ENCODE results near the gene RAB11FIP4.
A peak's percentile ranks its signal among the peaks of the same experiment; 100 is the strongest.
"Not testable (repeated sequence)": the region's sequence is repeated elsewhere in the genome, so short reads cannot be mapped to it uniquely, and the experiment has no call there.

RAB11FIP4 gene, protein sequence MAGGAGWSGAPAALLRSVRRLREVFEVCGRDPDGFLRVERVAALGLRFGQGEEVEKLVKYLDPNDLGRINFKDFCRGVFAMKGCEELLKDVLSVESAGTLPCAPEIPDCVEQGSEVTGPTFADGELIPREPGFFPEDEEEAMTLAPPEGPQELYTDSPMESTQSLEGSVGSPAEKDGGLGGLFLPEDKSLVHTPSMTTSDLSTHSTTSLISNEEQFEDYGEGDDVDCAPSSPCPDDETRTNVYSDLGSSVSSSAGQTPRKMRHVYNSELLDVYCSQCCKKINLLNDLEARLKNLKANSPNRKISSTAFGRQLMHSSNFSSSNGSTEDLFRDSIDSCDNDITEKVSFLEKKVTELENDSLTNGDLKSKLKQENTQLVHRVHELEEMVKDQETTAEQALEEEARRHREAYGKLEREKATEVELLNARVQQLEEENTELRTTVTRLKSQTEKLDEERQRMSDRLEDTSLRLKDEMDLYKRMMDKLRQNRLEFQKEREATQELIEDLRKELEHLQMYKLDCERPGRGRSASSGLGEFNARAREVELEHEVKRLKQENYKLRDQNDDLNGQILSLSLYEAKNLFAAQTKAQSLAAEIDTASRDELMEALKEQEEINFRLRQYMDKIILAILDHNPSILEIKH

DNA sequence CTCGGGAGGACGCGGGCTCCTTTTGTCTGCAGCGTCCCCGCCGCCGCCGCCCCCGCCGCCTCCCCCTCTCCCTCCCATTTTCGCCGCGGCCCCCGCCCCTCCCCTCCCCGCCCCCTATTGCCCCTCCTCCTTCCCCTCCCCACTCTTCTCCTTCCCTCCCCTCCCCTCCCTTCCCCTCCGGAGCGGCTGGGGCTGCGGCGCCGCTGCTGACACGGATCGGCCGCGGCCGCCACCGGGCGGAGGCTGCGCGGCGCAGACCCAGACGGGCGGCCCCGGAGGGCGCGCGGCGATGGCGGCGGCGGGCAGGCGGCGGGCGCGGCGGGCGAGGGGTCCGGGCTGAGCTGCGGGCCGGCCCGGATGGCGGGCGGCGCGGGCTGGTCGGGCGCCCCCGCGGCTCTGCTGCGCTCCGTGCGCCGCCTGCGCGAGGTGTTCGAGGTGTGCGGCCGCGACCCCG lies at the start of gene RAB11FIP4:
Gene RAB11FIP4 (plus strand): TSS at position 180 of the 454 bp plus-strand sequence. CDS start 178 bp downstream, at position 358.
- FAIRE-seq = no peak

DNA sequence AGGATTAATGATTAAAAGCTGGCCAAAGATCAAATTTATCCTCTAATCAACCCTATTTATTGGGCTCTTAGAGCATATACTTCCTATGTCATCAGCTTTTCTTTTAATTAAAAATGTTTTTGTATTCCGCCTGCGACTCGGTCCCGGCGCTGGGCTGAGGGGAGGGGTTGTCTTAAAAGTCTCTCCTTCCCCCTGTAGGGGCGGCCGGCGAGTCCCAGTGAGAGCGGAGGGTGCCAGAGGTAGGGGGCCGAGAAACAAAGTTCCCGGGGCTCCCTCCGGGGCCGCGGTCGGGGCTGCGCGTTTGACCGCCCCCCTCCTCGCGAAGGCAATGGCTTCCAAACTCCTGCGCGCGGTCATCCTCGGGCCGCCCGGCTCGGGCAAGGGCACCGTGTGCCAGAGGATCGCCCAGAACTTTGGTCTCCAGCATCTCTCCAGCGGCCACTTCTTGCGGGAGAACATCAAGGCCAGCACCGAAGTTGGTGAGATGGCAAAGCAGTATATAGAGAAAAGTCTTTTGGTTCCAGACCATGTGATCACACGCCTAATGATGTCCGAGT lies 46.2 kb upstream of the RAB11FIP4 start:
- not testable (repeated sequence) for FAIRE-seq

DNA sequence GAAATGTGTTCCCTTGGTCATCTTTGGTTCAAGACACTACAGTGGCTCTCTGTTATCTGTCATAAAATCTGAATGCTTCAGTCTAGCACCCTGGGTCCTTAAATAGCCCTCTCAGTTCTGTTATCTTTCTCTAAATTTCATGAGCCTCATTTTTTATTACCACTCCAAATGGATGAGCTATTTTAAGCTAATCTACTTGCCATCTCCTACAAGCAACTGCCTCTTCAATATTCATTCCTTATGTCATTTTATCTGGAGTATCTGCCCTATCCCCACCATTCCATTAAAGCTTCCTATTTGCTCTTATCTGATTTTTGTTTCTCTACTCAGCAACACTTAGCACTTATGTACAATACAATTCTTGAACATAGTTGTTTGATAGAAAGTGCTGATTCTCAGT lies 42.0 kb upstream of the RAB11FIP4 start:
- FAIRE-seq = no peak

DNA sequence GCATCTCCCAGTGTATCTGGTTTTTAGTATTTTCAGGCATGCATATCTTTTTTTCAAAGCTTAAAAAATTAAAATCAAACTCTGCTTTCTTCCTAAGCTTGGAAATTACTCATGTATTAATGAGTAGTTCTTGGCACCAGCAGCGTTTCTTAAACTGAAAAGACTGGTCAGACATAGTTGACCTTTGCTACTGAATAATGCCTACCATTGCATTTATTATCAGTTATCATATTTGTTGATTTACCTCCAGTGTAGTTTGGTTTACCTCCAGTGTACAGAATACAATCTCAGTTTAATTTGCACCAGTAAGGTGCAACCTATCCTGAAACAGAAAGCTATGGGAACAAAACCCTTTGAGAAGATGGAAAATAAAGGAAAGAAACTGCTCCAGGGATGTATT lies 35.5 kb upstream of the RAB11FIP4 start:
- FAIRE-seq = no peak

DNA sequence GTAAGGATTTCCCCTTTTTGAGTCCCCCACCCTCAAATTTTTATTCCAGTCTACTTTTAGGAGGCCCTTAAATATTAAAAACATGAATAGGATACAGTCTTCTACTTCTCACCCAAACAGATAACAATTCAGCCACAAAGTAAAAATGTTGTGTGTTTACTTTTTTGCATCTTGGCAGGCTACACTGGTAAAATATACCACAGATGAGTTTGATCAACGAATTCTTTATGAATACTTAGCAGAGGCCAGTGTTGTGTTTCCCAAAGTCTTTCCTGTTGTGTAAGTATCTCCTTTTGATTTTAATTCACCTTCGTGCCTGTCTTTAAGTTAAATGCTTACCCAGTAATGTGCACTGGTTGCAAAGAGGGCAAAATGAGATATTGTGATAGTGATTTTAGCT lies 34.4 kb upstream of the RAB11FIP4 start:
- FAIRE-seq = no peak

DNA sequence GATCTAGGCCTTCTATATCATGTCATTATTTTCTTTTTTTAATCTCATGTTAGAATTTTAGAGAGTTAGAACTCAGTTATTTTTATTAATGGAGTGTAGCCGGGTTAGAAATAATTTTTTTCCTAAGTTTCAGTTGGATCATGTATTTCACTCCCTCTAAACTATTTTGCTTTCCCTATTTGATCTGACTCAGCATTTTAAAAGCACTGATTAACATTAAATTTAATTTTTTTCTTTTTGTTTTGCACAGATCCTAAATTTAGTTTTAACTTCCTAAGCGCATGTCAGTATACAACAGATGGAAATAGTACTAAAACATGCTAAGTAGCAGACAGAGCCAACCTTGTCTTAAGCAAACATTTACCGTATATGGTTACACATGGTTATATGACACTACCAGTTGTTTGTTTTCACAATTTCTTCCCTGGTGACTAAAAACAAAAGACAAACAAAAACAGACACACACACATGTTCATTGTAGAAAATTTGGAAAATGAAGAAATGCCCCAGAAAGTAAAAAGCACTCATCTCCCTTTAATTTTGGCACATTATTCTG lies 33.6 kb upstream of the RAB11FIP4 start:
- peak; percentile 66 for FAIRE-seq

DNA sequence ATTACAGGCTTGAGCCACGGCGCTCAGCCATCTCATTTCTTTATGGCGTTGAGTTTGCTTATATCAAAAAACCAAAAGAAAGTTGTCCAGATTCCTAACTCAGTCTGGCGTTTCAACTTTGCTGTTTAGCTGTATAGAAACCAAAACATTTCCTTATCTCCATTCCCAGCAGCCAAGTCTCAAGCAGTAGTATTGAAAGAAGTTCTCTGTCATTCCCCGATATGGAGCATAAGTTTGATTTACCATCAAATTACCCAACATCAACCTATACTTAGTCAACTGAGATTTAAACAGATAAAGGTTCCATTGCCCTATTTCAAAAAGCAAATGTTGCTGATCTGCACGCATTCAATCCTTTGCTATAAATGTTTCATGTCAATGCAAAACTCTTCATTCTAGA lies 27.5 kb upstream of the RAB11FIP4 start:
- FAIRE-seq = no peak

DNA sequence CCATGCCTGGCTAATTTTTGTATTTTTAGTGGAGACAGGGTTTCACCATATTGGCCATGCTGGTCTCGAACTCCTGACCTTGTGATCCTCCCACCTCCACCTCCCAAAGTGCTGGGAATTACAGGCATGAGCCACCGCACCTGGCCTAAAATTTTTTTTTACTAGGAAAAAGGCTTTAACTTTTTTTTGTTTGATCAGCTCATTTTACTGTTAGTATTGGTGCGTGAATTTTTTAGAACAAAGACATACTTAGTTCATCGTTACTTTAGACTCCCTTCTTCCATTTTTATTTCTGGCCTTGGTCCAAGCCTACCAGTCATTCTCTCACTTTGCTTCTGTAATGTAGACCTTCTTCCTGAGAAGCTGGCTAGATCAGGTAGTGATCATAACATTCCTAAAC lies 25.4 kb upstream of the RAB11FIP4 start:
- no peak for FAIRE-seq

DNA sequence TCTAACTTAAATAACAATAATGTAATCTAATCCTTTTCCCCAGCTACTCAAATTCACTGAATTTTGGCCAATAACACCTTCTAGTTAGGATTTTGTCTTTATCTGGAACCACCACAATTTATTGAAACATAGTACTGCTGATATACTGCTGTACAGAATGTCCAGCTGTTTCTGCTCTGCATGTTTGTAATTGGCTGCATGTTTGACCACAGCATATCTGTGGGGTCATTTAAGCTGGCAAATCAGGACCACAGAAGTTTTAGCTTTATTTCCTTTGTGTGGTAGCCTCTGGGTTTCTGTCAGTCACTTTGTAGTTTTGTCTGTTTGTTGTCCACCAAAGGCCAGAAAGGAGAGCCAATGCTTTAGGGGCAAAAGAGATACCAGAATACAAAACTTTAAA lies 22.2 kb upstream of the RAB11FIP4 start:
- FAIRE-seq = no peak

DNA sequence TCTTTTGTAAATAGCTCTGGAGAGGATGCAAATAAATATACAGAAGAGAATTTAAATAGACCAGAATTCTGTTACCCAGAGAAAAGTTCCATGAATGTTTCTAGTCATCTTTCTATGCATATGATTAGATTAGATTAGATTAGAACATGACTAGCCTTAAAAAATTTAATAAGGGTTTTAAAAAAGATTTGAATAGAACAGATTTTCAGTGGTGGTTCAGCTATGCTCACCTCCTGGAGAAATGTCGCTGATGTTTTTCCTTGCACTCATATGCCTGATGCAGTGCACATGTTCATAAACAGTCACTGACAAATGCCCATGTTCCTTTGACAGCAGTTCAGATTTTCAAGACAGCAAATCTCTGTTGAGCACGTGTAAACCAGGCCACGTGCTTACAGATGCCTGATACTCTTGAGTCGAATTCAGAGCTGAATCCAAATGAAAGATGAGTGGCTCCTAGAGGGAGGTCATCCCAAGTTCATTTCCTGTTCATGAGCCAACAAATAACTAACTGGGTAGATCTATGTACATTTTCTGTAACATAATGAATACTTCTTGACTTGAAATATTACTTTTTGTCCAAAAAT lies 19.9 kb upstream of the RAB11FIP4 start:
- FAIRE-seq = no peak

DNA sequence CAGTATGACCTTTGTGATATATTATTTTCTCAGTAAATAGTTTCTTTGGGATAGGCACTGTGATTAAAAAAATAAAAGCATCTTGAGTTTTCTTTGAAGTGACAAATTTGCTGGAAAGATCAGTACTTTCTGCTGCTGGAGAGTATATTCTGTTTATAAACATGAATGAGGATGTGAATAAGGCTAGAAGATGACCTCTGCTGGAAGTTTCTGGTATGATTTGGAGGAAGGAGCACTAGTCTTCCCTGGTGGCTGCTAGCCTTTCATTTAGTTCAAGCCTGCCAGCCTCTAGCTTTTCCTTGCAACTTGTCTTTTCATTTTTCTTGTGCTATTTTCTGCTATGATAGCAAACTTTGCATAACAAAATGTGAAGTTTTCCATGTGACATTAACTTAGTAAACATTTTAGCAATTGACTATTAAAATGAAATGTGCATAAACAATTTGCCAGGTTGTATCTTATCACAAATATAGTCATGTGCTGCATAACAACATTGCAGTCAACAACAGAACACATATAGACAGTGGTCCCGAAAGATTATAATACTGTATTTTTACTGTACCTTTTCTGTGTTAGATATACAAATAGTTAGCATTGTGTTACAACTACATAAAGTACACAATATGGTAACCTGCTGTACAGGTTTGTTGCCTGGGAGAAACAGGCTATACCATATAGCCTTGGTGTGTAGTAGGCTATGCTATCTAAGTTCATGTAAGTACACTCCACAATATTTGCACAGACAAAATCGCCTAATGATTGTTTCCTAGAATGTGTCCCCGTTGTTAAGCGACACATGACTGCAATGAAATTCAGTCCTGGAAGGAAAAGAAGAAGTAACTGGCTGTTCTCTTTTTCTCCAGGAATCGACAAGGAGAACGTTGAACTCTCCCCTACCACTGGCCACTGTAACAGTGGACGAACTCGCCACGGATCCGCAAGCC lies 18.1 kb upstream of the RAB11FIP4 start:
- FAIRE-seq = peak; percentile 56

DNA sequence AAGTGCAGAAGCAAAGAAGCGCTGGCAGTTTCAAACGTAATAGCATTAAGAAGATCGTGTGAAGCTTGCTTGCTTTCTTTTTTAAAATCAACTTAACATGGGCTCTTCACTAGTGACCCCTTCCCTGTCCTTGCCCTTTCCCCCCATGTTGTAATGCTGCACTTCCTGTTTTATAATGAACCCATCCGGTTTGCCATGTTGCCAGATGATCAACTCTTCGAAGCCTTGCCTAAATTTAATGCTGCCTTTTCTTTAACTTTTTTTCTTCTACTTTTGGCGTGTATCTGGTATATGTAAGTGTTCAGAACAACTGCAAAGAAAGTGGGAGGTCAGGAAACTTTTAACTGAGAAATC lies 17.4 kb upstream of the RAB11FIP4 start:
- no peak for FAIRE-seq

DNA sequence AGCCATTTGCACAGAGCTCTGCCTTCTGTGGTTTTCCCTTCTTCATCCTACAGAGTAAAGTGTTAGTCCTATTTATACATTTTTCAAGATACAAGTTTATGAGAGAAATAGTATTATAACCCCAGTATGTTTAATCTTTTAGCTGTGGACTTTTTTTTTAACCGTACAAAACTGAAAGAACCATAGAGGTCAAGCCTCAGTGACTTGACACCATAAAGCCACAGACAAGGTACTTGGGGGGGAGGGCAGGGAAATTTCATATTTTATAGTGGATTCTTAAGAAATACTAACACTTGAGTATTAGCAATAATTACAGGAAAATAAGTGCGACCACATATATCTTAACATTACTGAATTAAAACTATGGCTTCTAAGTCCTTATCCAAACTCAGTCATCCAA lies 17.0 kb upstream of the RAB11FIP4 start:
- FAIRE-seq = no peak

DNA sequence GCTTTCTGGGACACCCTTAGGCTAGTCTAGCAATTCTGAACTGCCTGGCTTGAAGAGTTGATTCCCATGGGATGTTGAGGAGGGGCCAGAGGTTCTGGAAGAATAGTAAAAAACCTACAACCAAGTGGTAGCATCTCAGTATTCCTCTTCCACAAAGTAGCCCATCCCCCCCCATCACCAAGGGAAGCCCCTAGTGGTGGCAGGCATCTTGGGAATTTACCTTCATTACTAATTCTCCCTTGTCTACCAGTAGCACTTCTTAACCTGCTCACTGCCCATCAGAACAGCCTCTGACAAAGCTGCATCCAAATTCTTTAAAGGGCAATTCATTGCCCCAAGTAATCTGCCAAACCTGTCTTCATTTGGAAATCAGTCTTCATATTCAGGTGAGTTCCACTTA lies 12.8 kb upstream of the RAB11FIP4 start:
- no peak for FAIRE-seq

DNA sequence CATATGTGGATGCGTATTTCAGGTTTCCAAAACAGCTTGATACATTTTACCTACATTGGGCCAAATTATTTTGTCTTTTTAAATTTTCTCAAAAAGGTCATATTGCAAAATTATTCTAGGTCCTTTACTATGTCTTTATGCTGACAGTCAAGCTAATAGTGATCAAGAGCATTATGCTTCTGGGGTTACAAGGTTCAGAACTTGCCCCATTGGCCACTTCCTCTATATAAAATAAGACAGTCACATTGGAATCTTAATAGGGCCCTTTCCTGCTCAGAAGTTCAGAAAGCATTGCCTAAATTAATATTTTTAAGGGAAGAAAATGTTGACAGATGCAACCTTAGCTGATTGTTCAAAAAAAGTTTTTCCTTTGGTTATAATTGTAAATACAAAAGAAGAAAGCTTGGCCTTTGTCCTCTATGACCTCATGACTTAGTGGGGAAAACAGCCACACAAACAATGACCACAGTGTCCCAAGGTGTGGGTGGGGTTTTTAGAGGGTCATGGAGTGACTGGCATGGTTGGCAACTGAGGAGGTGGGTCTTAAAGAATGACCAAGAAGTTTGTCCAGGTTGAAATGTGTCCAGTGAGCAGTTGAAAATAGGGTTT lies 11.8 kb upstream of the RAB11FIP4 start:
- no peak for FAIRE-seq

DNA sequence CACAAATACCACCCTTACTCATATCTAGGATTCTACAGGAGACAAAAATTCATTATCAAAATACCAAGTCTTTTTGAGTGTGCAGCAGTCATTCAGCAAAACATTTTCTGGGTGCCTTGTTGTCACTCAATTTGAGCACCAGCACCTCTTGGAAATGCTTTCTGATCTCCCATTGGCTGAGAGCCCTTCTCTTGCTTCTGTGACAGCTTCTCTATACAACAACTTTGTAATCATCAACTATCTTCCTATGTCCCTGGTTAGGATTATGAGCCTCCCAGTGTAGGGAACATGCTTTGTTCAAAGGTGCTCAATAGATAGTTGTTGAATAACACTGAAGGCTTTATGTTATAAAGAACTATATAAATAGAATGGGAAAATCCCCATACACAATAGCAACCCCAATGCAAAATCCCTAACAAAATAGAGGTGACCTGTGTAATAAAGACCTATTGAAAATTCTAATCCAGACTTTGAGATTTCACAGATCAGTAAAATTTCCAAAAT lies 10.3 kb upstream of the RAB11FIP4 start:
- no peak for FAIRE-seq

DNA sequence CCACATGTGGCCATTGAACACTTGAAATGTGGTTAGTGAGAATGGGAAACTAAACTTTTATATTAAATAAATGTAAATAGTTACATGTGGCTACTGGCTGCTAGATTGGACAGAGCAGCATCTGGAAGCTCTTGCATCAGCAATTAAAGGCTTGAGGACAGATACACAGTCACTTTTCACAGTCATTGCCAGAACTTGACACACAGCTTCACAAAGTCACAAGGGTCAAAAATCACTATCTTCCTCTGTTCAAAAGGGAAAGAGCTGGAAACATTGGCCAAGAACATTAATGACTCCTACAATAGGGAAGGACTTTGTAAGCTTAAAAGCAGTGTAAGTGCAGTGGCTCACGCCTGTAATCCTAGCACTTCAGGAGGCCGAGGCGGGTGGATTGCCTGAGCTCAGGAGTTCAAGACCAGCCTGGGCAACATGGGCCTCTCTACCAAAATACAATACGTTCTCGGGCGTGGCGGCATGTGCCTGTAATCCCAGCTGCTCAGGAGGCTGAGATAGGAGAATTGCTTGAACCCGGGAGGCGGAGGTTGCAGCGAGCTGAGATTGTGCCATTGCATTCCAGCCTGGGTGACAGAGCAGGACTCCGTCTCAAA lies 8.7 kb upstream of the RAB11FIP4 start:
- not testable (repeated sequence) for FAIRE-seq

DNA sequence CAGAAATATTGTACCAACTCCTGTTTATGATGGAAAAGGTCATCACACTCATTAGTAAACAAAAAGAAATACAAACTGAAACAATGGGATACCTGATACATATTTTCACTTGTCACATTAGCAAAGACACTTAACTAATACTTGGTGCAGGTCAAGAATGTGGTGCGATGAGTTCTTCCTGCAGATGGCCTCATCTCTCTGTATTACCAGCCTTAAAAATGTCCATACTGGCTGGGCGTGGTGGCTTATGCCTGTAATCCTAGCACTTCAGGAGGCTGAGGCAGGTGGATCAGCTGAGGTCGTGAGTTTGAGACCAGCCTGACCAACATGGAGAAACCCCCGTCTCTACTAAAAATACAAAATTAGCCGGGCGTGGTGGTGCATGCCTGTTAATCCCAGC lies 8.0 kb upstream of the RAB11FIP4 start:
- not testable (repeated sequence) for FAIRE-seq

DNA sequence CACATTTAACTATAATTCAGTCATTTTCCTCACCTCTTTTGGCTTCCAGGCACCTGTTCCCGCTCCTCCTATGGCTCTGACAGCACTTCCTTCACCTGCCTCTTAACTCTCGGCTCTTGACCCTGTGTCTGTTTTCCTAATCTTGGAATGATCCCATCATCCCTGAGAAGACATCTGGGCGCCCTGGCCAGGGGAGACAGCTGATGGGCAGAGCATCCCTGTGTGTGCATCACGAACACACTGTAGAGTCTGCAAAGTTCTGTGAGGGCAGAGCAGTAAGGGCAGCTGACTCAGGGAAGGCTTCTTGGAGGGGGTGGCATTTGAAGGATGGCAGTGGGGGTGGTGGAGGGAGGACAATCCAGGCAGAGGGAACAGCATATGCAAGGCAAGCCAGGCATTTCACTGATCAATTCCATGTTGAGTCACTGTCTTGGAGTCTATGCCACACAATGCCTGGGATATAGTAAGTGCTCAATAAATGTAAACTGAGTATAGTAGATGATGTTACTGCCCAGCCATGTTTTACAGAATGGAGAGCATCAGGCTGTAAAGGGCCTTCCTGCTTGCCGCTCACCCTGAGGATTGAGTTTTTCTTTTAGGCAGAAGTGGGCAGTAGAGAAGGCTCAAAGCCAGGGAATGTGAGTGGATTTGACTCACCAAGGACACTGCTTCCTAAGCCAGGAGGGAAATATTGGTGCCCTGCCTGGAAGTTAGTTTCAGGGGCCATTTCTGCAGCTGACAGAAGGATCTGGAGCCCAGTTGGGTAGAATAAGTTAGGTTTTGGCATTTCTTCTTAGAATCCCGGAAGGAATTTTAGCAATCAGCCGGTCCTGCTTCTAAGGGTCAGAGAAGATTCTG lies 5.8 kb upstream of the RAB11FIP4 start:
- FAIRE-seq = no peak

DNA sequence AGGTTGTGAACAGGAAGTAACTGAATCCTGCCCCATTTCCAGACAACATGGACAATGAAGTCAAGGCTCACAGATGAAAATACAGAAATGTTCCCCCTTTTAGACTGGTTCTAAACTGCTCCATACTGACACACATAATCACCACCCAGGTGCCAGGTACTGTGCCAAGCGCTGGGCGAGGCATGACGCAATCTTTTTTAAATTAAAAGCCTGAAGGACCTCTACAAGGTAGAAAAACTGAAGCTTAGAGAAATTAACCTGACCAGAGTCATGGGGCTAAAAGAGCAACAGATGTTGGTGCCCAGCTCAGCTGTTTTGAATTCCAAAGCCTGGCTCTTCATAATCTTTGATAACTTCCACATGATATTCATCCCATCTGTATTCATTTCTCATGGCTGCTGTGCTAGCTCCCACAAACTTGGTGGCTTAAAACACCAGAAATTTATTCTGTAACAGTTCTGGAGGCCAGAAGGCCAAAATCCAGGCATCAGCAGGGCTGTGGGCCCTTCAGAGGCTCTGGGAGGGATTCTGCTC lies 4.9 kb upstream of the RAB11FIP4 start:
- no peak for FAIRE-seq
